GM12878 (cell line): ENCODE data around the gene PCDHGA1. TPM values are rescaled to one million over a fixed set of nuclear protein-coding genes. Genes with fewer than 3 reads are reported as not detected.

Source experiments
- ATAC-seq: fragments of 200-7000 bp; cut with Tn5 transposase; 3 replicates; pipeline ENCODE4 v1.9.1; 2020; ENCODE audit warnings: mild to moderate bottlenecking, moderate library complexity
- BruUV-seq: library from RNA; stranded (reverse); fragments of 400-500 nt; replicated peaks from 2 replicates; lab custom pipeline; 2021; lab: Mats Ljungman, UMichigan
- CTCF ChIA-PET: fragments of 300-600 bp; sonication (Branson Sonifier 250); formaldehyde crosslinking; extraction: SDS; loops from one replicate; lab custom pipeline; 2021; ENCODE audit warnings: inconsistent platforms; lab: Yijun Ruan, JAX
- POLR2A ChIA-PET: fragments of 350-600 bp; formaldehyde crosslinking; extraction: SDS; loops from one replicate; lab custom pipeline; 2021; ENCODE audit warnings: inconsistent platforms; lab: Charles Lee
- RAD21 ChIA-PET: fragments of 300-600 bp; sonication (Branson Sonifier 250); formaldehyde crosslinking; loops from one replicate; lab custom pipeline; 2023; ENCODE audit warnings: antibody characterized with exemption; ENCODE audit not compliant: unreplicated experiment; lab: Charles Lee
- SMC1A ChIA-PET: fragments of 300-600 bp; sonication (Branson Sonifier 250); formaldehyde crosslinking; loops from one replicate; lab custom pipeline; 2023; ENCODE audit not compliant: unreplicated experiment, uncharacterized antibody; lab: Charles Lee
- DNase-seq: peaks from one replicate; pipeline ENCODE4 v3.0.0-alpha.2; 2011; ENCODE audit warnings: low read depth, low spot score
- FAIRE-seq: peaks from 3 replicates; lab custom pipeline; 2011; peaks lifted over from hg19 to GRCh38; lab: Jason Lieb, UNC
- H2AFZ ChIP-seq: 2 replicates; pipeline ENCODE4 v1.6.0; 2011; ENCODE audit warnings: low read depth, low read length, control low read depth; ENCODE audit not compliant: control insufficient read depth
- H3K27ac ChIP-seq: 2 replicates; pipeline ENCODE4 v1.5.1; 2011; ENCODE audit warnings: control low read depth; ENCODE audit not compliant: control insufficient read depth, insufficient read depth
- H3K27me3 ChIP-seq, 2 experiments: replicated peaks in 1 of 2; 2 replicates each; pipeline versions ENCODE4 v1.6.0 to v1.6.1; 2011; ENCODE audit warnings: low read length in 1 of 2; ENCODE audit not compliant: control insufficient read depth in 2 of 2, insufficient read depth in 2 of 2
- H3K36me3 ChIP-seq, 2 experiments: 2 replicates each; pipeline ENCODE4 v1.5.1; 2011; ENCODE audit warnings: low read length in 1 of 2; ENCODE audit not compliant: control insufficient read depth in 2 of 2, insufficient read depth in 2 of 2
- H3K4me1 ChIP-seq: 2 replicates; pipeline ENCODE4 v1.6.1; 2011; ENCODE audit warnings: mild to moderate bottlenecking, low read length, moderate library complexity, mixed read lengths; ENCODE audit not compliant: control insufficient read depth, insufficient read depth
- H3K4me2 ChIP-seq: 2 replicates; pipeline ENCODE4 v1.6.0; 2011; ENCODE audit warnings: control low read depth; ENCODE audit not compliant: control insufficient read depth, insufficient read depth
- H3K4me3 ChIP-seq: fragments of 200-600 bp; sonication (generic); 2 replicates; pipeline ENCODE4 v1.5.1; 2016
- H3K79me2 ChIP-seq: 2 replicates; pipeline ENCODE4 v1.6.0; 2011; ENCODE audit warnings: low read length; ENCODE audit not compliant: control insufficient read depth, insufficient read depth
- H3K9ac ChIP-seq: 2 replicates; pipeline ENCODE4 v1.8.0; 2011; ENCODE audit warnings: low read length, control low read depth, mixed read lengths; ENCODE audit not compliant: control insufficient read depth, insufficient read depth
- H3K9me3 ChIP-seq: replicated peaks from 3 replicates; pipeline ENCODE4 v1.5.1; 2011; ENCODE audit warnings: mild to moderate bottlenecking, low read length; ENCODE audit not compliant: control insufficient read depth, insufficient read depth
- H4K20me1 ChIP-seq: 2 replicates; pipeline ENCODE4 v1.6.0; 2011; ENCODE audit not compliant: control insufficient read depth, insufficient read depth
- CBFB ChIP-seq: IDR thresholded peaks from 2 replicates; pipeline ENCODE4 v1.6.1; 2016; ENCODE audit warnings: antibody characterized with exemption, low read depth
- E2F4 ChIP-seq: IDR thresholded peaks from 2 replicates; pipeline ENCODE4 v1.6.1; 2012; ENCODE audit warnings: low read depth, low read length, improper control_type of control experiment
- EGR1 ChIP-seq, 2 experiments: IDR thresholded peaks; 1 replicate in 1 of 2; 2 replicates in 1 of 2; pipeline ENCODE4 v1.6.1; 2011 to 2012; ENCODE audit warnings: low read depth in 2 of 2, low read length in 2 of 2, borderline replicate concordance in 1 of 2, mild to moderate bottlenecking in 1 of 2, moderate library complexity in 1 of 2
- JUND ChIP-seq: IDR thresholded peaks from 2 replicates; pipeline ENCODE4 v1.6.1; 2012; ENCODE audit warnings: low read depth, mild to moderate bottlenecking, low read length, improper control_type of control experiment, moderate library complexity
- KAT2A ChIP-seq: conservative IDR thresholded peaks from 2 replicates; pipeline ENCODE4 v1.6.1; 2011; ENCODE audit warnings: low read depth, low read length; ENCODE audit not compliant: control insufficient read depth
- MYC ChIP-seq: IDR thresholded peaks from 2 replicates; pipeline ENCODE4 v1.6.1; 2011; ENCODE audit warnings: mild to moderate bottlenecking, low read length, moderate library complexity, inconsistent platforms; ENCODE audit not compliant: insufficient read depth, insufficient replicate concordance, insufficient read length, severe bottlenecking
- NFYB ChIP-seq: IDR thresholded peaks from 2 replicates; pipeline ENCODE4 v1.6.1; 2011; ENCODE audit warnings: low read depth, mild to moderate bottlenecking, low read length, improper control_type of control experiment, moderate library complexity; ENCODE audit not compliant: insufficient read depth
- RBBP5 ChIP-seq: fragments of 200-600 bp; sonication (generic); conservative IDR thresholded peaks from 2 replicates; pipeline ENCODE4 v1.6.1; 2016
- RCOR1 ChIP-seq: conservative IDR thresholded peaks from 2 replicates; pipeline ENCODE4 v1.6.1; 2012; ENCODE audit warnings: low read depth, low read length, improper control_type of control experiment
- RELA ChIP-seq: fragments of 450-650 bp; IDR thresholded peaks from 2 replicates; pipeline ENCODE4 v1.8.0; 2014; ENCODE audit warnings: borderline replicate concordance; ENCODE audit not compliant: partially characterized antibody
- SP1 ChIP-seq: IDR thresholded peaks from one replicate; pipeline ENCODE4 v1.6.1; 2011; ENCODE audit warnings: low read depth, low read length
- STAT3 ChIP-seq: IDR thresholded peaks from 2 replicates; pipeline ENCODE4 v1.6.1; 2011; ENCODE audit warnings: low read depth, low read length, improper control_type of control experiment
- TAF1 ChIP-seq: IDR thresholded peaks from 2 replicates; pipeline ENCODE4 v1.6.1; 2011; ENCODE audit warnings: mild to moderate bottlenecking, low read depth, low read length, borderline replicate concordance
- TBL1XR1 ChIP-seq: IDR thresholded peaks from 2 replicates; pipeline ENCODE4 v1.6.1; 2012; ENCODE audit warnings: low read depth, low read length, improper control_type of control experiment
- USF2 ChIP-seq: IDR thresholded peaks from 2 replicates; pipeline ENCODE4 v1.6.1; 2011; ENCODE audit warnings: low read depth, low read length, improper control_type of control experiment, borderline replicate concordance
- ZNF274 ChIP-seq: IDR thresholded peaks from one replicate; pipeline ENCODE4 v1.8.0; 2011; ENCODE audit not compliant: insufficient read length, insufficient read depth
- ZNF592 ChIP-seq: fragments of 450-650 bp; IDR thresholded peaks from 2 replicates; pipeline ENCODE4 v1.6.1; 2017; ENCODE audit warnings: mild to moderate bottlenecking, moderate library complexity
- ZNF622 ChIP-seq: fragments of 450-650 bp; IDR thresholded peaks from 2 replicates; pipeline ENCODE4 v1.6.1; 2017; ENCODE audit warnings: mild to moderate bottlenecking, inconsistent platforms
- ZSCAN29 ChIP-seq: fragments of 450-650 bp; IDR thresholded peaks from 2 replicates; pipeline ENCODE4 v1.6.1; 2017; ENCODE audit warnings: mild to moderate bottlenecking, moderate library complexity
- WGBS: methylation state at CpG from one replicate; pipeline ENCODE4 v1.1.6; 2016; ENCODE audit warnings: low lambda C conversion rate; ENCODE audit not compliant: insufficient replicate concordance, insufficient coverage; ENCODE audit errors: missing lambda C conversion rate; 5-methylcytosine and 5-hydroxymethylcytosine counted together
- in situ Hi-C: fragments of 300-500 bp; cut with MboI; formaldehyde crosslinking; loops from 9 replicates; pipeline ENCODE4 v1.14.3; 2018; ENCODE audit warnings: mixed read lengths
- intact Hi-C: fragments of 100-400 bp; cut with micrococcal nuclease; formaldehyde crosslinking; loops from one replicate; pipeline ENCODE4 v1.14.2; 2022; ENCODE audit not compliant: unreplicated experiment
- polyA plus RNA-seq, 11 experiments: library from polyadenylated mRNA; depleted of rRNA in 4 of 11; unstranded in 6 of 11; stranded (reverse) in 5 of 11; fragments of >200 nt; fragmentation: Nextera tagmentation in 4 of 11; fragmentation: Illumina TruSeq in 1 of 11; extraction: Ambion mirVana in 4 of 11; extraction: Trizol in 1 of 11; gene quantifications; 1 replicate in 1 of 11; 2 replicates in 10 of 11; pipeline versions ENCODE4 v1.2.1 to v1.2.3, GENCODE V29; 2011 to 2016; ENCODE audit warnings: inconsistent platforms in 2 of 11, missing spikeins in 2 of 11, low read depth in 1 of 11
- total RNA-seq, 4 experiments: library from RNA; depleted of rRNA in 3 of 4; stranded (reverse); fragments of >200 nt in 3 of 4; fragmentation: Illumina TruSeq in 1 of 4; extraction: Trizol in 1 of 4; gene quantifications; 2 replicates each; pipeline versions ENCODE4 v1.2.1 to v1.2.3, GENCODE V29; 2013 to 2021

PCDHGA1 gene
- total and polyA plus RNA-seq, 10 of the 15 experiments (the other 5 are each of a cell fraction or from before 2014, with no cell fraction given), result 0.02 to 0.51 (median 0.19) TPM; not detected in 3

- SMC1A ChIA-PET, result no interaction called here
- RAD21 ChIA-PET, result no interaction called here
- TF ChIP-seq KAT2A (no peak), STAT3 (no peak), ZNF592 (no peak), ZSCAN29 (no peak), NFYB (no peak), MYC (no peak), RBBP5 (no peak), EGR1 (IDR thresholded peaks at IDR 0.05; ENCODE audit: borderline replicate concordance in 1 of 2, low read depth in 2 of 2, low read length in 2 of 2) (no peak), ZNF274 (no peak), TAF1 (no peak), ZNF622 (no peak), CBFB (no peak), RELA (no peak), SP1 (no peak), USF2 (no peak), JUND (no peak), RCOR1 (no peak), TBL1XR1 (no peak), E2F4 (no peak)
- H3K9ac ChIP-seq, result no peak overlapping the region
- DNase-seq (no peak), FAIRE-seq (no peak), ATAC-seq (no peak)
- no TSS peak for BruUV-seq
- no peaks in the 10 kb centered on the region for H4K20me1 ChIP-seq
- no peaks in the 10 kb centered on the region for H3K36me3 ChIP-seq
- H3K4me2 ChIP-seq, result no peak overlapping the region
- H3K27me3 ChIP-seq, result no peaks in the 10 kb centered on the region
- H3K4me1 ChIP-seq, result no peaks in the 10 kb centered on the region
- no peaks in the 10 kb centered on the region; the same call in 2 of the 3 replicates for H3K9me3 ChIP-seq
- no peak overlapping the region for H2AFZ ChIP-seq
- POLR2A ChIA-PET, result no interaction called here
- H3K4me3 ChIP-seq, result no peak overlapping the region
- CTCF ChIA-PET, result interaction anchor here (3.0 kb wide), 1 partner anchor 10 kb away, joined by 13 read pairs; the partner anchor contains the start of gene PCDHGA12
- in situ Hi-C loops, result no loop called here
- 86% methylated on average over 9 of the region's 9 CpGs for WGBS
- H3K27ac ChIP-seq, result no peak overlapping the region
- intact Hi-C loops, result no loop called here
- no peaks in the 10 kb centered on the region for H3K79me2 ChIP-seq
Observed at GRCh38 chr5:141440341-141440740, 110.0 kb downstream of the PCDHGA1 start.
